Stimulated activated CD8-positive, alpha-beta memory T cell treated with anti-CD3 and anti-CD28 coated beads, Interleukin-15, amount 100 ng/mL, for 48 hours (primary cell): ENCODE measurements around the gene FHOD3.

Experiments
- DNase-seq, 2 donors: peaks; one replicate each; pipeline ENCODE4 v3.0.0-alpha.2; 2020; ENCODE audit warnings: low read depth in 2 of 2

FHOD3 gene

DNA sequence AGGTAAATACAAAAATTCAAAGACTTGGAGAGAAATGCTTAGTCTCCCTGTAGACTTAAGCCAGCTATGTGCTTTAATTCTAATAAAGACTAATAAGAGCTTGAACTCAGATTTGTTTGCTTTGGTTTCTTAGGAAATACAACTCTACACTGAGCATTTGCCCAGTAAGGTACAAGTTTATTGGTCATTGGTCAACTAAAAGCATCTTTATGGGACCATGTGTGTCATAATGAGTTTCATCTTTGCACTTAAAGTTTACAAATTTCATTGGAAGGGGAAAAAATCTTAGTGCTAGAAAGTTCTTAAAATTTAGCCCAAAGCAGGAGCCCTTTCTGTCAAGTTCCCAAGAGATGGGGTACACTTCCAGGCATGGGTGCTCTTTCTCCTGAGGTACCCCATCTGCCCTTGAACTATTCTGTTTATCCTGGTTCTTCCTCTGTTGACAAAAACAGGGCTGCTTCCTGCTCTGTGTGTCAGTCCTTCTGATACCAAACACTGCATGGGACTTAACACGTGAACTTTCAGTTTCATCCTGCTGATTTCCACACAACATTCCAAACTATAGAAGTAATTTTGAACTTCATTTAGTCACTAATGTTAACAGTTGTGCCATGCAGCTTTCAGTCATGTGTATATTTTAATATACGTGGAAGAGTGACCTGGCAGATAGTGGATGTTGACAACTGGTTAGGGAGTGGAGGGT, 331.1 kb downstream of the FHOD3 start:
- no peak for DNase-seq

DNA sequence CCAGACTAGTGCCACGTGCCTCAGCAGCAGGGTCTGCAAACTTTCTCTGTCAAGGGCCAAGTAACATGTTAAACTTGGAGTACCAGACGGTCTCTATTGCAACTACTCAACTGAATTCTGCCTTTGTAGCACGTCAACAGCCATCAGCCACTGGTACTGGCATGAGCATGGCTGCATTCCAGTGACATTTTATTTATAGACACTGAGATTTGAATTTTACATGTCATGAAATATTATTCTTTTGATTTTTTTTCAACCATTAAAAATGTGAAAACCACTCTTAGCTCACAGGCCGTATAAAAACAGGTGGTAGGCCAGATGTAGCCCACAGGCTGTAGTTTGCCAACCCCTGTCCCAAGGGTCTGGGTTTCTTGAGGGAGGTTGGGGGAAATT, 331.6 kb downstream of the FHOD3 start:
- DNase-seq = no peak

DNA sequence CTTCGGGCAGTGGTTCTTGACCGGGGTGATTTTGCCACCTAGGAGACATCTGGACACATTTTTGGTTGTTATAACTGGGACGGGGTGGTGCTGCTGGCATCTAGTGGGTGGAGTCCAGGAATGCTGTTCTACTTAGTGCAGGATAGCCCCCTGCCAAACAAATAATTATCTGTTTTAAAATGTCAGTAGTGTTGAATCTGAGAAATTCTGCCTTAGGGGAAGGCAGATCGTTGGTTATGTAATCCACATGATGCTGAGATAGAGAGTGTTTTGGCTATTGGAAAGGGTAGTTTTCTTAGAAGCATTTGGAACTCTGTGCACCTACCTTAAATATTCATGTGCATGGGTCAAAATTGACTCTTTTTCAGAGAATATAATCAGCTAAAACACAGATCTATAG, 332.3 kb downstream of the FHOD3 start:
- no peak for DNase-seq

DNA sequence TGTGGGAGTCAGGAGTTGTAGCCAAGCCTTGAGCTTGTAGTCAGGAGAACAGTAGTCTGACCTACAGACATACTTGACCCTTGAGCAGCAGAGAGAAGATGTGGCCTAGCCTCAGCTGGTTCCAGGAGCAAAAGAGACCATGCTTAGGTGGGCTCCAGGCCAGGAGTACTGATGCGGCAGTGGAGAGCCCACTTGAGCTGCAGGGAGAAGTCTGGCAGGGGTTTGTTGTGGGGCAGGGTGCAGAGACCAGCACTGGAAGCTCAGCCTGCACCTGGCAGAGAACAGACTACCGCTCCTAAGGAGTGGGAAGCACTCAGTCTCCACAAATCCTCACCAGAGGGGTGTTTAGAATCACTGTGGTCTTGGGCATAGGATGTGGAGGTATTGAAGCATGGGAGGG, 333.4 kb downstream of the FHOD3 start:
- no peak for DNase-seq

DNA sequence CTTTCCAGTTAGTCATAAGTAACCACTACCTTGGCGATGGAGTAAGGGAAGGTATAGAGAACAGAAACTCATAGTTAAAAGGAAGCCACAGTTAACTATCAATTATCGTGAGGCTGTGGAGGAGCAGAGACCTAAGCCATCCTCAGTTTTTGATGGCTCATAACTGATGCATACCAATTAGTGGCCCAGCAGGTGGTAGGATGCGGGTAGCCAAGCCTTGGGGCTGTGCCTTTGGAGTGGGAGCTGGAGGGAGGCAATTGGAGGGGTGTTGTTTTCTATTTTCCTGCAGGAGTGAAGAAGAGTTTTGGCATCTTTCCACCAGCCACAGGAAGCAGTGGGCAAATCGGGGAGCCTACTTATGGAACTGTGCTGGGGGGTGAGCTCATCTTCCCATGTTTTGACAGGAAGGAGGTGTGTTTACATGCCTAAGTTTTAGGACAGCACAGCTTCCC, 336.5 kb downstream of the FHOD3 start:
- DNase-seq = no peak

DNA sequence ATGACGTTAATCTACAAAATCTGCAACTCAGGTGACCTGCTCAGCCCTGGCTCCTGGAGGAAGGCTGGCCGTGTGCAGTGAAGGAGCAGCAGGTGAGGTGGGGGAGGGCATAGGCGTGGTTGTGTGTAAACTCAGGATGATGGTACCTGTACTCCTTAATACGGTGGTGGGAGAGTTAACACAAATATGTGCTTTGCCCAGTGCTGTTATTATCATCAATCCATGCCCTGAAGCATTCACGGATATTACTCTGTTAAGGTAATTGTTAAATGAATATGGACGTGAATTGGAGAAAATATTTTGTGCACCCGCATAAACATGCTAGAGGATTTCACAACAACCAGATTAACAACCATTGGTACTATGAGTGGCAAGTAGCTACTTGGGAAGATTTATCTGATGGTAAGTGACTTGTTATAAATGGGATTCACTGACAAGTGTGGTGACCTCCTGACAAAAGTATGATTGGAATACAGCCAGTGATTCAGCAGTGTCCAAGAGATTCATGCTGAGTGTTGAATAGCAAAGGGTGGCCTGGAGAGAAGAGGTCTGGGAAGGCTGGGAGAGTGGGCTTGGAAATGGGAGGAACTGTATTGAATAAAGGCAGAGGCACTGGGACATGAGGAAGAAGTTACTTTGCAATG, 337.2 kb downstream of the FHOD3 start:
- DNase-seq = no peak

DNA sequence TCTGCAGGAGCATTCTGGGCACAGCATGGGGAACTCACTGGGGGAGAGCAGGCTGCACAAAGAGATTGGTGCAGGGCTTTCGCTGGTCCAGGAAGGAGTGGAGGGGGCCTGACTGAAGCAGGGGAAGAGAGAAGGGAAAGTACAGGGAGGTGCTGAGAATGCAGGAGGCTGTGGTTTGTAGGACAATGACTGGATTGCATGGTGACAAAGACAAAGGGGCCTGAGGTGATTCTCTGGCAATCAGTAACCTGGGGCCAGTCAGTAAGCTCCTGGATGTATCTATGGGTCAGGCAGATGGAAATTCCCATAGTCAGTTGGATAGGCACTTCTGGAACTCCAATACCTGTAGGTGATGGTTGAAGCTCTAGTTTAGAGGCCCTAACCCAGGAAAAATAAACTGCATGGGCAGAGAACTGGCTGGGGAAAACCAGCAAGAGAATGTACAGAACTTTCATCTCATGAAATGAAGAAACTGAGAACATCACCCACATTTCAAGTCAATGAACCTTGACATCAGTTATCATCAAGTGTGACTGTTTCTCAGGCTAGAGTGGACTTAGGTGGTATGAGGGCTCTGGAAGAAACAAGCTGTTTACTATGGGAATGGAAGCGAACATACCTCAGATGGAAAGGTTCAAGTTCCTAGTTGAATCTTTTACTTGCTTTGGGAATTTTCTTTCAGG, 338.0 kb downstream of the FHOD3 start:
- DNase-seq = no peak

DNA sequence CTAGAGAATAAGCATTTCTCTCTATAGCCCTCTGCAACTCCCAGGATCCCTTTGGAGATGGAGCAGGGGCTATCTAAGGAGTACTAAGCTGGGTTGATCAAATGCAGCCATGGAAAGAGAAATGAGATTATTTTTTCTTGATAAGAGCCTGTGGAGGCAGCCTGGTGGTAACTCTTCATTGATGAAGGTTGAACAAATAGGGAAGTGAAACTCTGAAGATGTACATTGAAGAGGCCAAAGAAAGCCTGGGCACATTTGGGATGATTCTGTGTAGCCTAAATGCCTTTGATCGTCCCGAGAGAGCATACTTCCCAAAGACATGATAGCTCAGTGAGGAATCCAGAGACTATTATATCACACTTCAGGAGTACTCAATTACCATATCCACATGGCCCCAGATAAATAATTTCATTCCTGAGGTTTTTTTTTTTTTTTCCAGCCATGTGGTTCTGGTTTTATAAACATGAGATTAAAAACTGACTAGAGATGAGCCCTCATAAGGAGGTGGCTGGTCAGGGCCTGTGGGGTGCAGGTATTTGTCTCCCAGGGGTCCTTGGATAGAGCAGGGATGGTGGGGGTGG, 338.8 kb downstream of the FHOD3 start:
- no peak for DNase-seq

DNA sequence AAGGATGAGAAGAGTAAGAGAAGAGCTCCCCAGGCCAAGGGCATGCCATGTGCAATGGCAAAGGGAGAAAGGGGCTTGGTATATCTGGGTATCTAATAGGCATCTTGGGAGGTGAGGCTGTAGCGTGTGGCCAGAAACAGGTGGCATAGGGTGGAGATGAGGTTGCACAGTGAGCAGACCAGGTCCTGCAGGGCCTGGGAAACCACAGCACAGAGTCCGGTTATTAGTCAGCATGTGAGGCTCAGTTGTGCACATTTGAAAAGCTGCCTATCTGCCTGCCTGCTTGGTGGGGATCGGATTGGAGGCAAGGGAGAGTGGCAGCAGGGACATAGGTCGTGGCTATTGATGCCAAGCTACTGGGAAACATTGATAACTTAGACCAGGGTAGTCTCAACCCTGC, 340.7 kb downstream of the FHOD3 start:
- DNase-seq = no peak

DNA sequence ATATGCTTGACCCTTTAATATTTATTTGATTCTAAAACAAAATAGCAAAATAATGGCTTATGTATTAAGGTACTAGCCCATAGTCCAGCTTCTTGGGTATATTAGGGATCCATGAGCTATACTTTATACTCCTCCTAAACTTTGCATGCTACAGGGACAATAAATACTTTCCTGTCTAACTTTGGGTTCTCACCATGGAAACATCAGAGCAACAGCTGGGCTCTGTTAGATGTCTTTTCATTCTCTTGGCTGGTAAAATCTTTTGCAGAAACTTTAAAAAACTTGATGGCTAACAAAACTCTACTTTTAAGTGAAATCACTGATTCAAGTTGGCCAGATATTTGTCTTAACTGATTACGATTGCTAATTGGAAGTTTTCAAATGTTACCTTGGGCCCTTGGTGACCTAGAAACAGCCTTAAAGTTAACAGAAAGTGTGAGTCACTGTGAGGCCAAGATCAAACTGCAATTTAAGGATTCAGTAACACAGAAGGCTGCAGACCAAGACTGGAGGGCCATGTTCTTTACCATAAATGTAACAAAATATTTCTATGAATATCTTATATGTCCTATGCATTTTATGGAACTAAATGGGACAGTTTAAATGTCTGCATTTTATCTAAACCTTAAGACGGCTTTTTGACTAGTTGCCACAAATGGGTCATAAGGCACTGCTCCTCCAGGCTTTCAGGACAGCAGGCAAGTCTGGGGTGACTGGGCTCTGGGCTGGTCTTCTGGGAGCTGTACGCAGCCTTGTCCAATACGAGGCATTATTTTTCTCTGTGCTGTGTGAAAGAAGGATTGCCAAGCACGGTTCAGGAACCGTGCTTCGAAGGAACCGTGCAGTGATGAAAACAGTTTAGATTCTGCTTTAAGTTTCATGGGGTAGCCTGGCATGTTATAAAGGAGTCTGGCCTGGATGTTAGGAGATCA, 342.8 kb downstream of the FHOD3 start:
- DNase-seq = no peak

DNA sequence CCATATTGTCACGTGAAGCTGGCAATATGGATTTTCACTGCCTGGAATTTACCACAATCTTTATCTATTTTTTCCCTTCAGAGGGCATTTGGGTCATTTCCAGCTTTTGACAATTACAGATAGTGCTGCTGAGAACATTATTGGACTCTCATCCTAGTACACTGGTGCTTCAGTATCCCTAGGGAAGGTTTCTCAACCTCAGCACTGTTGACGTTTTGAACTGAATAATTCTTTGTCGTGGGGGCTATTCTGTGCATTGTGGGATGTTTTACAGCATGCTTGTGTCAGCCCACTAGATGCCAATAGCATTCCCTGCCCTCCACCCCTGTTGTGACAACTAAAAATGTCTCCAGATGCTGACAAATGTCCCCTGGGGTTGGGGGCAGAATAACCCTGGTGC, 345.5 kb downstream of the FHOD3 start:
- DNase-seq = no peak

DNA sequence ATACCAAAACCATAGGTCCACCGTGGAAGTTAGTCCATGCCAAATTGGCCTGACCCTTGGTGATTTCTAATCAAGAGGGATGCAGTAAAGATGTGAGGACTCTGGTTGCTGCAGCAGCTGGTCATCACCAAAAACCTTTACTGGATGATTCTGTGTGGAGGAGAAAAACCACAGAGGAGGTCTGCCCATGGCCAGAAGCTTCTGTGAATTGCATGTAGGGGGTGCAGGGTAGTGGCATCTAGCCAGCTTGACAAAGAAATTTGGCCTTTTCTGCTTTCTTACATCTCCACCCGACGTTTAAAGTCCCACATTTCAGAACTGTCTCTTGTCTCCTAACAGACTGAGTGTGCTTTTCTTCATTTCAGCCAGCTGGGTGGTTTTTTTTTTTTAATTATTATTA, 351.3 kb downstream of the FHOD3 start:
- DNase-seq = no peak

DNA sequence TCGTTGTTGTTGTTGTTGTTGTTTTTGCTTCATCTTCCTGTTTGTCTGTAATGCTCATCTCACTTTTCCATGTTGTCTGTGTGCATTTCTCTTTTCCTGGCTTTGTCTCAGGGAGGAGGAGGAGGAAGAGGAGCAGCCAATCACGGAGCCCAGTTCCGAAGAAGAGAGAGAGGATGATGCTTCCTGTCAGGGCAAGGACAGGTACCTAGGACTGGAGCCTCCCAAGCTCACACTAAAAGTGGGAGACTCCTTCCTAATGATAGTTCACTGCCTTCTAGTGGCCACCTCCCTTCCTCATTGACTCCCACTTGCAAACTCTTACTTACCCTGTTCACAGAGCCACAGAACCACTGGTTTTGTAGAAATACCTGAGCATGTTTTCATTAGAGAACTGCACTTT, 351.7 kb downstream of the FHOD3 start:
- no peak for DNase-seq

DNA sequence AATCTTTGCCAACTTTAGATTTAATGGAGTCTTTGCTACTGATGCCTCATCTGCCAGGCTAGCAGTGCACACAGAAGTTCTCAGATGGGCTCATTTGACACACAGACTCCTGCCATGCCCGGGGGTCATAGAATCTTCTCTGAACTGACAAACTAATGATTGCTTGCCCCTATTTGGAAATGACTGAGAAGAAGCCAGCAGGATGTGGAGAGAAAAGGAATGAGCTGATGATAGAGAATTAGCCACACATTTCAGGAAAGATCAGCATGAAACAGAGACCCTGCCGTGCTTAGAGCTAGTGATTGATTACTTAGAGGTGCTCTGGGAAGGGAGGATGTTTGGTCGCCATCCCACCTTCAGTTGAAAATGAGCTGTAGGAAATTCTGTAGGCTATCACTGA, 352.8 kb downstream of the FHOD3 start:
- no peak for DNase-seq

DNA sequence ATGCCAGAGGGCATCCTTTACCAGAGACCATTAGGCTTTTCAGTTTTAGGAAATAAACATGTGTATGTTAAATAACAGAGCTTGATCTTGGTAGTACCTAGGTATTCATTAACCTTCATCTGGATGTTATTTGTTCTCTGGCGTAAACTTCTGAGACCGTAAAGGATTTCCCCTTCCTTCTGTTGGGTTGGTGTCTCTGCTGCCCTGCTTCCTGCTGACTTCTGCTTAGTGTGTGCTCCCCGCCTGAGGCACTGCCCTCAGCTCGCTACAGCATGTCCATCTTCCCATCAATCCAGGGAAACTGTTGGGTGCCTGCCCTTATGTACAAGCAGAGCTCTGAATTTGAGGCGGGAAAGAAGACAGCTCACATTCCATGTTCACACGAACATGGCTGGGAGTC, 353.4 kb downstream of the FHOD3 start:
- no peak for DNase-seq

DNA sequence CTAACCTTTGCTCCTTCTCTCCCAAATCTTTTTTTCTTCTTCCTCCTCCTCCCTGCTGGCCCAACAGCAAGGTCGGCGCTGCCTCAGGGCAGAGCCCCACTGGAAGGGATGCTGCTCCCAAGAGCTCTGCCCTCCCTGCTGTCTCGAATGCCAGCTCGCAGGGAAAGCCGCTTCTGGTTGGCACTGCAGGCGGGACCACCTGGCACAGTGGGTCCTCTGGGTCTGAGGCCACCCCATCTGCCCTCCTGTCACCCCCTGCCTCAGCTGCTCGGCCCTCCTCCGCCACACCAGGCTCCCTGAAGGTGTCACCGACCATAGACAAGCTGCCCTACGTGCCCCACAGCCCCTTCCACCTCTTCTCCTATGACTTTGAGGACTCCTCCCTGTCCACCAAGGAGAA, 355.0 kb downstream of the FHOD3 start:
- no peak for DNase-seq

DNA sequence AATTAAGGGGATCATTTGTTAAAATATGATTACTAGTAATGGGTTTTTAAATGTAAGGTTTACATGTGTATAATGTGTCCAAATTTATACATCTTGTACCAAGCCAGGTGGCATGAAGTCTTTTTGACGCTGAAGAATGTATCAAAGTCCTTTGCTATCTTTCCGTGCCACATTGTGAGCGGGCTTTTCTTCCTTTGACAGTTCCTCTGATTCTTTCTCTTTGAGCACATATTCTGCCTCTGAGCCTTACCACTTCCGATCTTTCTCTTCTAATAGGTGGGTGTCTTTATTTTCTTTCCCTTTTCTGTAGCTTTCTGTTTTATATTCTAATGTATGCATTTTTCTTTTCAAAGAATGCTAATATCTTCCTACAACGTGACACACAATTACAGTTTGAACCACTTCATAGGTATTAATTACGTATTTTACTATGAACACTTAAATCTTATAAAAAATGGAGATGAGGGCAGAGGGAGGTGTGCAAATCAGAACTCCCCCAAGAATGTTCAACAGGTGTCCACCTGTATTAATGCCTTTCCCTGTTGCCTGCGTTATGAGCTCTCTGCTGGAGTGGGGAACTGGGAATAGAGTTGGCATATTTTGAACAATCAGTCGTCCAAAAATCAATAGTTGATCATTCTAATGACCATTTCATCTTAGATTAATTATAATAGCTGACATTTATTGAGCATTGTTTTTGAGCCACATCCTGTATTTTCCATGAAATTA, 355.8 kb downstream of the FHOD3 start:
- DNase-seq = no peak

DNA sequence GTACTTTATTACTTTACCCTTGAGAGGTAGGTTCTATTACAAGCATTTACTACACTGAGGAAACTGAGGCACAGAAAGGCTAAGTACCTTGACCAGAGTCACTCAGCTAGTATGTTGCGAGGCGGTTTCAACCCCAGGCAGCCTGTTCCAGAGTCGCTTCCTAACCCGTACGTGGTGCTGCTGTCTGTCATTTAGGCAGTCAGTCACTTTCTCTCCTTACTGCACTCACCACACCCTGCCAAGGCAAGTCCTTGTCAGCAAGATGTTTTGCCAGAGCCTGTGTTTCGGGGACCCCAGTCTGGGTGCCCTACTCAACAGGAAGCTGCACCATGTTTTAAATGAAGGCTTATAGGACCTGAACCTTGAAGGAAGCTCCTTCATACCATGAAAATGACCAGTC, 356.4 kb downstream of the FHOD3 start:
- no peak for DNase-seq

DNA sequence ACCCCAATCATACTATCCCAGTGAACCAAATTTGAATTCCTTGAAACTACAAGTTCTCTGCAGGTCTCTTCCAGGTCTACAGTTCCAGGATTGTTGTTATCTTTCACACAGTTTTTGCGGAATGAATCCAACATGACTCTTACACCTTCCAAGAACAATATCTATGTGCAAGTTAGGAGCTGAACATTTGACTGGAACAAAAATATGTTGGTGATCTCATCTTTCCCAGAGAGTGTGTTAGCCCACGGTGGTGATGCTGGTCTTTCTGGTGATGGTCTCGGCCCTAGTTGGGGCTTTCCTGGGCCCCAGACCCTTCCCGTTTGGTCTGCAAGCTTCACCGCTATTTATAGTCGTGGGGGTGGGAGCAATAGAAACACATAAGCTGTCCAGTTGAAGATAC, 357.6 kb downstream of the FHOD3 start:
- no peak for DNase-seq

DNA sequence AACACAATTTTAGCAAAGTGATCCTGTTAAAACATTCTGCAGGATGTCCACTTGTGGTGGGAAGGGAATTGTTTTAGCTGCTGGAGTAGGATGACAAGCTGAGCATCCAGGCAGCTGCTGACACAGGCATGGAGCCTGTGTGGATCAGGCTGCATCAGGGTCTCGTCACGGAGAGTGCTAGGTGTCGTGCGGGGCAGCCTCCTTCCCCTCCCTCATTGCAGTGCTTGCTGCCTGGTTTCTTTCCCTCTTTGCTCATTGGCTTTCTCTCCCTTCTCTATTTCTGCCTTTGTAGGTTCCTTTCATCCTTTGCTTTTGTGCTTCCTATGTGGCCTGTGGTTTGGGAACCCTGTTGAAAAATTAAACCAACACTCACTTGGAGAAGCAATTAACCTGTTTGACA, 358.4 kb downstream of the FHOD3 start:
- DNase-seq = no peak

DNA sequence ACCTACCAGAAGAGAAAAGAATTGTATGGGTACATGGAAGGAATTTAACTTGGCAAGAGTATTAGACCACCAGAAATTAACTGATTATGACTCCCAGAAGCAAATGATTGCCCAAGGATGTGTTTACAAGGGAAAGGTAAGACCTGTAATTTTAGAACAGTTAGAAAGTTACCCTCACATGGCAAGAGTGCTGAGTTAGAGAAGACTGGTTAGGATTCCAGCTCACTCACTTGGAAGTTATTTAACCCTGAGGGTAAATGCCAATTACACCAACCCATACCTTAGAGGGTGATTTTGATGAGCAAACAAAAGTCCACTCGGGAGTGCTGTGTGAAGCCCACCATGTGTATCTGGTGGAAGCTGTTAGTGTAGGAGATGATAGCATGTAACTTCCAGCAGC, 361.1 kb downstream of the FHOD3 start:
- no peak for DNase-seq
